Activated CD8-positive, alpha-beta memory T cell treated with anti-CD3 and anti-CD28 coated beads, Interleukin-2, amount 50 U/mL, for 24 hours (primary cell): ENCODE measurements around the gene MORN4.
"Not testable (repeated sequence)": the region's sequence is repeated elsewhere in the genome, so short reads cannot be mapped to it uniquely, and the experiment has no call there.

Source experiments
- DNase-seq: peaks from one replicate; pipeline ENCODE4 v3.0.0-alpha.2; 2020; ENCODE audit errors: extremely low read depth

The MORN4 gene

DNA sequence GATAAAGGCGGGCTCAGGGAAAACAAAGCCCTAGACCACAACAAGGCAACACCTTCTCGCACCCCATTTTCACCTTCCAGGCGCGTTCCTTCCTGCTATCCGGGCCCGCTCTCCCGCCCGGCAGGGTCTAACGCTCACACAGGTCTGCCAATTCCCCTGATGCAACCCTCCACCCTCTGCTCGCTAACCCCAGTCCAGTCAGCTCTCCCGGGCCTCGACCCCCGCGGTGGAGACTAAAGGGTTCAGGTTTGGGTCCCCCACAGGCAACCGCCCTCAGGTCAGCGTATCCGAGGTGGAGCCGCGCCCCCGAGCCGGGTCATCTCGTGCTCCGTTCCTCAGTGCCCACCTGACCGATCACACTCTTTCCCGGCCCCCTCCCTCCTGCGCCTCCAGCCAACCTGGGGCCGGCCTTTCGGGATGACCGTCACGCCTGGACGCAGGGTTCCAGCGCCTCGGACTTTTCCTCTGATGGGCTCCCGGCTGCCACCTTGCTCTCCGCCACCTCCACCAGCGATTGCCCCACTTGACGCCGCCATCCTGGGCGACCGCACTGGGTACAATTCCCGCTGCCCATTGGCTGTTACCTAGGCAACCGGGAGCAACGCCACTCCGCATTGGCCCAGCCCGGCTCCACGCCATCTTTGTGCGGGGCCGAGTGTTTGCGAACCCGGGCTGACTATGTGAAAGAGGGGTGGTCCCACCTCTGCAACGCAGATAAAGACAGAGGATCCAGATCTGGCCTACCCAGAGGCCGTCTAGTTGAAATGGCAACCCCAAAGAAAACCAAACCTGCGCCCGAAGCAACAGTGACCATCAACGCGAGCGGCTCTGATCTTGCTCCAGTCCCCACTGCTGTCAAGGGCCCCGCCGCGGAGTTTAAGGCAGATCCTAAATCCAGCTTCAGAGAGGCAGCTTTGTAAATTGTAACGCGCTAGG lies at the start of gene MORN4:
Gene MORN4 (minus strand): TSS at position 552 of the 936 bp plus-strand sequence. CDS start 13,847 bp downstream, outside the sequence.
- peak; percentile 77 for DNase-seq

GRCh38 chr10:97682042-97682441 lies 48.7 kb upstream of the MORN4 start:
- no peak for DNase-seq

DNA sequence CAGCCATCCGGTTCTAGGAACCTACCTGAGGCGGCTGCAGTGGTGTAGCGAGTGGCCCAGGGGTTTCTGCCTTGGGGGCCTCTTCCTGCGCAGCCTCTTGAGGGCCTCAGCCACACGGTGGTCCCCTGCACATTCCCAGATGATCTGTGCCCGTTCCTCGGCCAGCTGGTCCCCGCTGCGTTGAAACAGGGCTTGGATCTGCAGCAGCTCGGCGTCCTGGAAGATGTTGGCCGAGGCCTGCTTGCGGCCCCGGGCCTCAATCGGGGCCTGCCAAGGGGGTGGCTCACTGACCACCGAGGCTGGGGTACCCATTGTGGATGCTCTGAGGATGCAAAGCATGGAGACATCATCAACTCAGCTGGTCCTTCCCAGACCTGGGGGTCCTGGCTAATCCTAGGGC lies 46.3 kb upstream of the MORN4 start:
- no peak for DNase-seq

DNA sequence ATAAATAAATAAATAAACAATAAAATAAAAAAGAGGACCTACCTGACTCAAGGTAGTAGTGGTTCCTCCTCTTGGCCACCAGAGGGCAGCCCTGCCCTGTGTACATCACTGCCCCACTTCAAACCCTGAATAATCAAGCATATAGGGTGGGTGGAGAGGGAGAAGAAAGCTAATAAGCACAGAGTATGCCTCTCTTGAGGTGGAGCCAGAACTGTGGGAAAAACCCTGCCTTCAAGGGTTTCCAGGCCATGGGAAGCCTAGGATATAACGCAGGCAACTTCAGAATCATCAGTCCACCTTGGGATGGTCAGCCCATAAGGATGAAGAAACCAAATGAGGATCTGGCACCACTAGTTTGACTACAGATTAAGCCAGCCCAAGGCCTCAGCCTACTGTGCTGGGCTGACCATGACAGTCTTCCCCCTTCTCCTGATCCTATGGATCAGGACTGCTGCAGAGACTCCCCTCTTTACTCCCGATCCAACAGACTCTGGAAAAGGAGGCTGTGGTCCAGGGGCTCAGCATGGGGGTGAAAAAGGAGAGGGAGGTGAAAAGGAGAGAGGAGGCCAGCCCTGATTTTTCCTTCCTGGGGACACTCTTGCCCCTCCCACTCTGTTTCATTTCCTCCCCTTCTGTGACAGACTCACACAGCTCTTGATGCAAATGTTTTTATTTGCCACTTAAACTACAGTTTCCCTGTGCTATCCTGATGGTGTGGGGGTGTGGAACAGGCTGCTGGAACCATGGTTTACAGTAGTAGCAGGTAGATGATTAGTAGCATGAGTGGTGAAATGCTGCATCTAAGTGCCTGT lies 43.7 kb upstream of the MORN4 start:
- DNase-seq, result no peak

GRCh38 chr10:97675222-97675621 lies 41.9 kb upstream of the MORN4 start:
- DNase-seq, result no peak

DNA sequence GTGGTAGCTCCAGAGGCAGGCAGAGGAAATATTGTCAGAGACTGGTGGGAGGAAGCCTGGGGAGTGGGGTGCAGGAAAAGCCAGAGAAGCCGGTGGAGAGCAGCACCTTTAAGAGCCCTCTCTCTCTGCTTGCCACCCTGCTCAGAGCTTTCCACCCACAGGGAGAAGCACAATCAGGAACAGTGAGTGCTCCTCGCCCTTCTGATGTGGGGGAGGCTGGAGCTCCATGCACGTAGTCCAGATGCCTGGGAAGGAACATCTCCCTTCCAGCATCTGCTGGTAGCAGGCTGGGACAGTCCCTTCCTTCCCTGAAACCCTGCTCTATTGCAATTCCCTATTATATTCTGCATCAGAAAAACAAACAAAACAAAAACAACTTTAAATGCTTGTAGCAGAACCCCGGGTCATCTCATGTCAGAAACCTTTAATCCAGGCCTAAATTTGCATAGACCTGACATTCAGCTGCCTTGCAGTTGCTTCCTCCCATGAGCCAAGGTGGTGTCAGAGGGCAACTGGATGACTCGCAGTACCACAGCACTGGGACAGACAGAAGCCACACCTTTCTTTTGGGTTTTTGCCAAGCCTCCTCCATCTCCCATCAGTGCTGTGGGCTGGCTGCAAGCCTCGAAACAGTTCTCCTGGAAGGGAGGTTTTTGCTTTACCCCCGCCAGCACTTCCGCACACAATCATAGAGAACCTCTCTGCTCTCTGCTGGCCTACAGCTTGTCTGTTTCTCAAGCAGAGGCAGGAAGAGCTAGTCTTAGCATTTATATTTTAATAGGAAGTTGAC lies 40.6 kb upstream of the MORN4 start:
- DNase-seq, result no peak

GRCh38 chr10:97669571-97669970 lies 36.3 kb upstream of the MORN4 start:
- DNase-seq, result no peak

GRCh38 chr10:97667463-97667862 lies 34.2 kb upstream of the MORN4 start:
- no peak for DNase-seq

DNA sequence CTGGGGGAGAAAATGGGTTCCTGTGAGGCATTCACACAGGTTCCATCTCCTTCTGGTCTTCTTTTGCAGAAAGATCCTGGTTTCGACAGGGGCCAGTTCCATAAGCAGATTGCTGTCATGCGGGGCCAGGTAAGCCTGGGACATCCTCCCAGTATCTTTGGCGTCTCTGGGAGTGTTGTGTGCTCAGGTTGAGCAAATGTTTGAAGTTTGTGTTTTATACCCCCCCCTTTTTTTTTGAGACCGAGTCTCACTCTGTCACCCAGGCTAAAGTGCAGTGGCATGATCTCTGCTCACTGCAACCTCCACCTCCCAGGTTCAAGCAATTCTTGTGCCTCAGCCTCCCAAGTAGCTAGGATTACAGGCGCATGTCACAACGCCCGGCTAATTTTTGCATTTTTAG lies 33.7 kb upstream of the MORN4 start:
- DNase-seq, result no peak

DNA sequence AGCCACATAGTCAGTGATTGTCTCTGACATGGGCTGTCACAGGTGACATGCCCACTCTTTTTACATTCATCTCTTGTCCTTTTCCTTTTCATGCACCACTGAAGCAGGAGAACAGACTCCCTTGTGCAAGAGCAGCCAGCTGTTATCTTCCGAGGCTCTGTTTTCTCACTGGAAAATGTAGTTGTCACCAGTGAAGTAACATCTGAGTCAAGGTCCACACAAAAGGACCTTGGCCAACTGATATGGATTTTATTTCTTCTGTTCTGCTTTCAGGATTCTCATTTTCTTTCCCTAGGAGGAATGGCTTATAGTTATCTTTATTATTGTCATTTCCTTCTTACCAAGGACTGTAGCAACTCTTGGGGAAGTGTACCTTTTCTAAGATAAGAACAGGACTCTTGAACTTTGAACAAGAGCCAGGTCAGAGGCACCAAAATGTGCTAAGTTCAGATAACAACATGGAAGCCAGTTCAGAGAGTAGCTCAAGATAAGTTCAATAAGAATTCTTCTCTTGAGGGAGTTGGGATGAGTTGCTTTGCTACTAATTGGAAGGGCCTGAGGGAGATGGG lies 31.1 kb upstream of the MORN4 start:
- DNase-seq, result no peak

DNA sequence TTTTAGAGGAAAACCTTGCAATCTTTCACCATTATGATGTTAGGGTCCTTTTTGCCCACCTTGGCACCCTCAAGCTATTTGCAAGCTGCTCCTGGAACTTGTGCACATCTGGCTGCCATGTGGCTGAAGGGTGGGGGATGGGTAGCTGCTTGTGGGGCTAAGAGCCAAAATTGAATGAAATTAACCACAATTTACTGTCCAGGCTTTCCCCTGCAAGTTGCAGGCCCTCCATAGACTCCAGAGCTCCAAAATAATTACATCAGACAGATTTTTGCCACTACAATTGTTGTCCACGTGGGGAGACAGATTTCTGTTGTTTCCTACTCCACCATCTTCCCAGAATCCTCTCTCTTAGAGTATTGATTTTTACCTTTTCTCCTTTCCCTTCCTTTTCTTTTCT lies 26.3 kb upstream of the MORN4 start:
- DNase-seq, result no peak

DNA sequence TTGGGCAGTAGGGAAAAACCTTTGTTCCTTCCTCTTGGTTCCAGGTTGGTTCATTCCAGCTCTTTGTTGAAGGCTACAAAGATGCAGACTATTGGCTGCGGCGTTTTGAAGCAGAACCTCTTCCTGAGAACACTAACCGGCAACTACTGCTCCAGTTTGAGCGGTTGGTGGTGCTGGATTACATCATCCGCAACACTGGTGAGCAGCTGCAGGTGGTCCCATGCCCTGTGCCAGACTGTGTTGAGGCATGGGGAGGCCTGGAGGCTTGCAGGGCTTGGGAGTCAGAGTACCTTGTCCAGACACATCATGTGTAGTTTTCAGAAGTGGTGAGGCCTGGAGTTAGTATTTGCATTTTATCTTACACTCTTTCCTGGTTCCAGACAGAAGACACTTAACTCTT lies 23.5 kb upstream of the MORN4 start:
- no peak for DNase-seq

GRCh38 chr10:97651773-97652172 lies 18.5 kb upstream of the MORN4 start:
- no peak for DNase-seq

DNA sequence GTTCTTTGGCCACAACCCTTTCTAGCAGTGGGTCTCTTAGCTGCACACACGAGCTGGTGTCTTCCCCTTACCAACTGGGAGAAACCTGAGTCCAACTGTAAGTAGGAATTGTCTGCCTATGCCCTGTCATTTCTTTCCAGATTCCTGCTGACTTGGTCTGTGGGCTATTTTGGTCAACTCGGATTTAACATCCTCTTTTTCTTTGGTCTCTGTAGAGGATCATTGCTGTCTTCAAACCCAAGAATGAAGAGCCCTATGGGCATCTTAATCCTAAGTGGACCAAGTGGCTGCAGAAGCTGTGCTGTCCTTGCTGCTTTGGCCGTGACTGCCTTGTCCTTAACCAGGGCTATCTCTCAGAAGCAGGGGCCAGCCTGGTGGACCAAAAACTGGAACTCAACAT lies 17.4 kb upstream of the MORN4 start:
- no peak for DNase-seq

DNA sequence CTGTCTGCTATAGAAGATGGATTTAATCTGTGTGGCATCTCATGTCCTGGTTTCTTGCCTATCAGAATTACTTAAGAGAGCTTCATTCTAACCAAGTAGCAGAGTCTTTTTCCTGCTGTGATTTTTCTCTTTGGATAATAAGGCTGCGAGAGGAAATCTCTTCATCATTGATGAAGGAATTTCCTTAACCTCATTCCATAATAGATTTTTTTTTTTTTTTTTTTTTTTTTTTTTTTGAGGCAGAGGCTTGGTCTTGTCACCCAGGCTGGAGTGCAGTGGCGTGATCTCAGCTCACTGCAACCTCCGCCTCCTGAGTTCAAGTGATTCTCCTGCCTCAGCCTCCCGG lies 16.1 kb upstream of the MORN4 start:
- DNase-seq, result not testable (repeated sequence)

DNA sequence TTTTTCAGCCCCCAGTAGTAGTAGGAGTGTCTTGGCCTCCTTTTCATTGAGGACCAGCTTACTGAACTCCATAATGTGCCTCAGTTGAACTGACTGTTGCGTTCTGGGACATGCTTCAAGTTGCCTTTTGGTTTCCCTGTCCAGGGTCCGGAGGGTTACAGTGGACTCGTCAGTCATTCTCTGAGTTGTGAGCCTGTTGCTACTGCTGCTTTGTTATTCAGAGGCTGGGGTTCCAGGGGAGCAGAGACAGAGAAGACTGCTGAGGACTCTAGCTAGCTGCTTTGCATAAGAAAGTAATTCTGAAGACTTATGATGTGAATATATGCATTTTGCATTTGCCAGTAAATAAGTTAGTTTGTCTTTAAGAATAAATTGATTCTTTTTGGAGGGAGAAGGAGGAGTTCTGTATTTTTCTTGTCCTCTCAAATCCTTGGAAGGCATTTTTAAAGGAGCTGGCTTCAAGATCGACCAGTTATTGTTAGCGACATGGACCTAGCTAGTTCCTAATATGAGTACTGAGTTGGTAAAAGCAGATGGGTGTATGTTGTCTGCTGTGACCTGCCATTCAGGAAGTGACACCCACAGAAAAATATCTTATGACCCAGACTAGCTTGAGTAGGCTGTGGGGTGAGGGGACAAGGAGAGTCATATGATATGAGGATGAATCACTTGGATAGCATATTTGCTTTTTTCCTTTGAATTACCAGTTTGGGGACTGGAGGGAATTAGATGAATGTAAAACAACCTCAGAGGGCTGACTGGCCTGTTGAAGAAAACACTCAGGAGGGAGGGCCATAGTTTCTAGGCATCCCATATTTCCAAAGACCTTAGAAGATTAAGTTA lies 15.5 kb upstream of the MORN4 start:
- no peak for DNase-seq

DNA sequence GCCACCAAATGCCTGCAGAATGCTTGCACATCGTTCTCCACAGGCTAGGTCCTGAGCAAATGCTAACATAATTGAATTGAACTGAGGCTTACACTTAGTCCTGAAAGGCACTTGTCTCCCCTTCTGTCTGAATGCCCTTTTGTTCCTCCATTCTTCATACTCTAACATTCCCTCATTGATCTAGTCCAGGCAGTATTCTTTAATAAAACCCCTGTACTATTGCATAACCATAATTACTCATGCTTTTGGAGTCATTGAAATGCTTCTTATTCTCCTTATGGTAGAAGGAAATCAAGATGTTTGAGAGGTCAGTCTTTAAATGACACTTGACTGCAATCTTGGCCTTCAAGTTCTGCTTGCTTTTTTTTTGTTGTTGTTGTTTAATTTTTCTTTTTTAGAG lies 14.3 kb upstream of the MORN4 start:
- DNase-seq, result no peak

- DNase-seq, result no peak
Observed at GRCh38 chr10:97644936-97645335, 11.6 kb upstream of the MORN4 start.

GRCh38 chr10:97643441-97643985 lies 10.2 kb upstream of the MORN4 start:
- no peak for DNase-seq

DNA sequence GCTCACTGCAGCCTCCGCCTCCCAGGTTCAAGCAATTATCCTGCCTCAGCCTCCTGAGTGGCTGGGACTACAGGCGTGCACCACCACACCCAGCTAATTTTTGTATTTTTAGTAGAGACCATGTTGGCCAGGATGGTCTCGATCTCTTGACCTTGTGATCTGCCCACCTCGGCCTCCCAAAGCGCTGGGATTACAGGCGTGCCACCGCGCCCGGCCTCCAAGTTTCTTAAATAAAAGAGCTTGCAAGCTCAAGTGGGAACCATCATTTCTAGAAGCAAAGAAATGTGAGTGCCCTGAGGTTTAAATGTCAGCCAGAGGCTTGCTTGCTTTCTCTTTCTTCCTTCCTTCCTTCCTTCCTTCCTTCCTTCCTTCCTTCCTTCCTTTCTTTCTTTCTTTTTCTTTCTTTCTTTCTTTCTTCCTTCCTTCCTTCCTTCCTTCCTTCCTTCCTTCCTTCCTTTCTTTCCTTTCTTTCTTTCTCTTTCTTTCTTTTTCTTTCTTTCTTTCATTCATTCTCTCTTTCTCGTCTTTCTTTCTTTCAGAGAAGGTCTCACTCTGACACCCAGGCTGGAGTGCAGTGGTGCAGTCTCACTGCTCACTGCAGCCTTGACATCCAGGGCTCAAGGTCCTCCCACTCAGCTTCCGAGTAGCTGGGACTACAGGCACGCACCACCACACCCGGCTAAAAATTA lies 9.3 kb upstream of the MORN4 start:
- not testable (repeated sequence) for DNase-seq
